ENCODE measurements around the gene RNF181. TPM values are rescaled to one million over a fixed set of nuclear protein-coding genes. Genes with fewer than 3 reads are reported as not detected.

RNF181 gene
- total RNA-seq, 1 experiment from 2014 or later, result 78.5 TPM

- Histone ChIP-seq H3K9me3 (ENCODE audit: low read depth, low read length, poor library complexity, severe bottlenecking) (no peaks in the 10 kb centered on the region), H3K36me3 (ENCODE audit: insufficient read depth, low read length, poor library complexity, severe bottlenecking) (peaks cover 94% of the 10 kb centered on the region), H3K27me3 (replicated peaks; ENCODE audit: insufficient read depth, low read depth, low read length, poor library complexity) (no peaks in the 10 kb centered on the region), H3K4me1 (ENCODE audit: insufficient read depth, low read length, poor library complexity, severe bottlenecking) (no peaks in the 10 kb centered on the region), H3K27ac (ENCODE audit: low read depth, low read length, poor library complexity, severe bottlenecking) (no peak overlapping the region), H3K4me3 (ENCODE audit: low read depth, low read length, poor library complexity, severe bottlenecking) (no peak overlapping the region)
- ChIA-PET CTCF (no interaction called here), POLR2A (ENCODE audit: low non-redundant PET) (no interaction called here)
- intact Hi-C loops (cut with micrococcal nuclease; ENCODE audit: unreplicated experiment), result loop anchor here (10.0 kb wide), 1 partner anchor 482 kb away; no protein-coding TSS in a partner anchor
- DNase-seq (ENCODE audit: low spot score), result no peak
- TF ChIP-seq EZH2 (IDR thresholded peaks at IDR 0.05; ENCODE audit: borderline replicate concordance, low read depth, low read length, poor library complexity, severe bottlenecking), result no peak
- TF ChIP-seq, protein P1, sequence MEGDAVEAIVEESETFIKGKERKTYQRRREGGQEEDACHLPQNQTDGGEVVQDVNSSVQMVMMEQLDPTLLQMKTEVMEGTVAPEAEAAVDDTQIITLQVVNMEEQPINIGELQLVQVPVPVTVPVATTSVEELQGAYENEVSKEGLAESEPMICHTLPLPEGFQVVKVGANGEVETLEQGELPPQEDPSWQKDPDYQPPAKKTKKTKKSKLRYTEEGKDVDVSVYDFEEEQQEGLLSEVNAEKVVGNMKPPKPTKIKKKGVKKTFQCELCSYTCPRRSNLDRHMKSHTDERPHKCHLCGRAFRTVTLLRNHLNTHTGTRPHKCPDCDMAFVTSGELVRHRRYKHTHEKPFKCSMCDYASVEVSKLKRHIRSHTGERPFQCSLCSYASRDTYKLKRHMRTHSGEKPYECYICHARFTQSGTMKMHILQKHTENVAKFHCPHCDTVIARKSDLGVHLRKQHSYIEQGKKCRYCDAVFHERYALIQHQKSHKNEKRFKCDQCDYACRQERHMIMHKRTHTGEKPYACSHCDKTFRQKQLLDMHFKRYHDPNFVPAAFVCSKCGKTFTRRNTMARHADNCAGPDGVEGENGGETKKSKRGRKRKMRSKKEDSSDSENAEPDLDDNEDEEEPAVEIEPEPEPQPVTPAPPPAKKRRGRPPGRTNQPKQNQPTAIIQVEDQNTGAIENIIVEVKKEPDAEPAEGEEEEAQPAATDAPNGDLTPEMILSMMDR (conservative IDR thresholded peaks at IDR 0.05; ENCODE audit: low read depth, low read length), result no peak
- no TSS peak for BruUV-seq (replicated peaks)
These were observed 47.2 kb downstream of the RNF181 start for GRCh38 chr2:85642725-85643124.

GRCh38 chr2:85644909-85645308 is 49.4 kb downstream of the RNF181 start:
- ChIA-PET CTCF (no interaction called here), POLR2A (ENCODE audit: low non-redundant PET) (no interaction called here)
- TF ChIP-seq, protein P1 (conservative IDR thresholded peaks at IDR 0.05; ENCODE audit: low read depth, low read length), result no peak
- TF ChIP-seq EZH2 (IDR thresholded peaks at IDR 0.05; ENCODE audit: borderline replicate concordance, low read depth, low read length, poor library complexity, severe bottlenecking), result no peak
- Histone ChIP-seq H3K27ac (ENCODE audit: low read depth, low read length, poor library complexity, severe bottlenecking) (no peak overlapping the region), H3K9me3 (ENCODE audit: low read depth, low read length, poor library complexity, severe bottlenecking) (no peaks in the 10 kb centered on the region), H3K27me3 (replicated peaks; ENCODE audit: insufficient read depth, low read depth, low read length, poor library complexity) (no peaks in the 10 kb centered on the region), H3K4me3 (ENCODE audit: low read depth, low read length, poor library complexity, severe bottlenecking) (no peak overlapping the region), H3K4me1 (ENCODE audit: insufficient read depth, low read length, poor library complexity, severe bottlenecking) (no peaks in the 10 kb centered on the region), H3K36me3 (ENCODE audit: insufficient read depth, low read length, poor library complexity, severe bottlenecking) (peaks cover 94% of the 10 kb centered on the region)
- DNase-seq (ENCODE audit: low spot score), result no peak
- intact Hi-C loops (cut with micrococcal nuclease; ENCODE audit: unreplicated experiment), result loop anchor here (5.0 to 10.0 kb wide), 2 partner anchors 167 to 480 kb away; no protein-coding TSS in a partner anchor
- BruUV-seq (replicated peaks), result no TSS peak

DNA sequence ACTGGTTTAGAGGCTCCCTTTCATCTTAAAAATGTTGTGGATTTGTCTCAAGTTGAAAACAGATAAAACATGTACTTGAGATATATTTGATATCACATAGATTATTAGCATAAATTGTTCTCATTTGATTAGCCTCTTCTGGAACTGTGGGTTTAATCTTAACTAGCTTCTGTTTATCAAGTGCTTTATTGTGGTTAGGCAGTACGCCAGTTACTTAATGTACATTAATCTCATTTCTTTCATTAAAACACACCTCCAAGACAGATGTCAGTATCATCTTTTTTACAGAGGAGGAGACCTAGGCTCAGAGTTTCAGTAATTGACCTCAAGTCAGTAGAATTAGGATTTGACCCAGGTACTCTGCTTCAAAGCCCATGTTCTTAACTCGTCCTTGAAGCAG is 50.6 kb downstream of the RNF181 start:
- Histone ChIP-seq H3K9me3 (ENCODE audit: low read depth, low read length, poor library complexity, severe bottlenecking) (no peaks in the 10 kb centered on the region), H3K4me1 (ENCODE audit: insufficient read depth, low read length, poor library complexity, severe bottlenecking) (no peaks in the 10 kb centered on the region), H3K4me3 (ENCODE audit: low read depth, low read length, poor library complexity, severe bottlenecking) (no peak overlapping the region), H3K36me3 (ENCODE audit: insufficient read depth, low read length, poor library complexity, severe bottlenecking) (peaks cover 88% of the 10 kb centered on the region), H3K27ac (ENCODE audit: low read depth, low read length, poor library complexity, severe bottlenecking) (no peak overlapping the region), H3K27me3 (replicated peaks; ENCODE audit: insufficient read depth, low read depth, low read length, poor library complexity) (no peaks in the 10 kb centered on the region)
- BruUV-seq (replicated peaks), result no TSS peak
- no peak for DNase-seq (ENCODE audit: low spot score)
- POLR2A ChIA-PET (ENCODE audit: low non-redundant PET), result no interaction called here
- CTCF ChIA-PET, result no interaction called here
- TF ChIP-seq, protein P1 (conservative IDR thresholded peaks at IDR 0.05; ENCODE audit: low read depth, low read length), result no peak
- TF ChIP-seq EZH2 (IDR thresholded peaks at IDR 0.05; ENCODE audit: borderline replicate concordance, low read depth, low read length, poor library complexity, severe bottlenecking), result no peak
- intact Hi-C loops (cut with micrococcal nuclease; ENCODE audit: unreplicated experiment), result loop anchor here (5.0 to 10.0 kb wide), 2 partner anchors 166 to 479 kb away; no protein-coding TSS in a partner anchor

Other genes starting within 250 kb of the RNF181 start
- 28.4 and 30.4 TPM in 2 replicates for gene RETSAT, start 241.2 kb upstream of the RNF181 start, total RNA-seq (2021)
- gene ELMOD3, start 241.0 kb upstream of the RNF181 start, total RNA-seq (2021), result 13.0 and 16.4 TPM in 2 replicates
- gene CAPG, start 185.4 kb upstream of the RNF181 start, total RNA-seq (2021), result 152 and 156 TPM in 2 replicates
- gene SH2D6, start 177.0 kb upstream of the RNF181 start, total RNA-seq (2021), result 0.52 and 1.1 TPM in 2 replicates
- gene MAT2A, start 56.6 kb upstream of the RNF181 start, total RNA-seq (2021), result 355 and 408 TPM in 2 replicates
- 60.5 and 61.8 TPM in 2 replicates for gene GGCX, start 34.3 kb upstream of the RNF181 start, total RNA-seq (2021)
- not detected in 2 replicates for gene VAMP8, start 18.2 kb upstream of the RNF181 start, total RNA-seq (2021)
- gene VAMP5, start 11.3 kb upstream of the RNF181 start, total RNA-seq (2021), result 2.1 and 3.8 TPM in 2 replicates
- gene TMEM150A, start 7.0 kb downstream of the RNF181 start, total RNA-seq (2021), result 6.4 and 6.6 TPM in 2 replicates
- 46.4 and 48.6 TPM in 2 replicates for gene C2orf68, start 16.3 kb downstream of the RNF181 start, total RNA-seq (2021)
- 99.1 and 101 TPM in 2 replicates for gene USP39, start 20.4 kb downstream of the RNF181 start, total RNA-seq (2021)
- gene SFTPB, start 72.5 kb downstream of the RNF181 start, total RNA-seq (2021), result not detected in 2 replicates
- gene GNLY, start 98.6 kb downstream of the RNF181 start, total RNA-seq (2021), result not detected in 2 replicates
- gene ATOH8, start 158.2 kb downstream of the RNF181 start, total RNA-seq (2021), result 4.3 and 4.6 TPM in 2 replicates